Osteocyte (in vitro differentiated cells): ENCODE results near the gene ZMYND8. TPM values are rescaled to one million over a fixed set of nuclear protein-coding genes. Genes with fewer than 3 reads are reported as not detected.

Source experiments
- DNase-seq: peaks from one replicate; pipeline ENCODE4 v3.0.0; 2021; ENCODE audit warnings: mixed read lengths; ENCODE audit not compliant: unreplicated experiment; ENCODE audit errors: extremely low spot score
- H3K27ac Mint-ChIP-seq: one replicate; pipeline ENCODE4 v1.8.0; 2021; ENCODE audit warnings: mild to moderate bottlenecking, mixed read lengths; ENCODE audit not compliant: unreplicated experiment
- H3K27me3 Mint-ChIP-seq: one replicate; pipeline ENCODE4 v1.8.0; 2021; ENCODE audit warnings: mixed read lengths; ENCODE audit not compliant: unreplicated experiment
- H3K36me3 Mint-ChIP-seq: one replicate; pipeline ENCODE4 v1.8.0; 2021; ENCODE audit warnings: mixed read lengths; ENCODE audit not compliant: unreplicated experiment
- H3K4me1 Mint-ChIP-seq: one replicate; pipeline ENCODE4 v1.8.0; 2021; ENCODE audit warnings: mixed read lengths; ENCODE audit not compliant: unreplicated experiment
- H3K4me3 Mint-ChIP-seq: one replicate; pipeline ENCODE4 v1.8.0; 2021; ENCODE audit warnings: mild to moderate bottlenecking, moderate library complexity, mixed read lengths; ENCODE audit not compliant: unreplicated experiment
- H3K9me3 Mint-ChIP-seq: one replicate; pipeline ENCODE4 v1.8.0; 2021; ENCODE audit warnings: mixed read lengths; ENCODE audit not compliant: unreplicated experiment
- CTCF ChIP-seq: fragments of 200-600 bp; sonication (generic); IDR thresholded peaks from 2 replicates; pipeline ENCODE4 v1.5.0; 2021; ENCODE audit warnings: antibody characterized with exemption, mild to moderate bottlenecking, moderate library complexity
- total RNA-seq: library from RNA; stranded (reverse); gene quantifications from 2 replicates; pipeline ENCODE4 v1.2.1, GENCODE V29; 2021

The ZMYND8 gene
- total RNA-seq, 1 donor from 2014 or later: 96.5 TPM

DNA sequence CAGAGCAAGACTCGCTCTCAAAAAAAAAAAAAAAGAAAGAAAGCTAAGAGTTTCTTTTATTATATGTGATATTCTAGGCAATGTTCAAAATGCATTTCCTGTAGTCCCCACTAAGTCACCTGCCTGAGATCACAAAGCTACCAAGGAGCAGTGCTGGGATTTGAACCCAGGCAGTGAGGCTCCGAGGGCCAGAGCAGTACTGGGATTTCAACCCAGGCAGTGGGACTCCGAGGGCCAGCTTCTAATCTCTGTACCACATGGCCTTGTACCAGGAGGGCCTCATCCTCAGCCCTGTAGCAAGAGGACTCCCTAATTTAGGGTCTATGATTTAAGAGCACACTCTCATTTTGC is 39.7 kb downstream of the ZMYND8 start:
- no peak for TF ChIP-seq CTCF
- Mint-ChIP-seq H3K27me3 (no peaks in the 10 kb centered on the region), H3K4me1 (peaks cover 83% of the 10 kb centered on the region), H3K27ac (peak overlapping the region; percentile 99), H3K36me3 (peaks cover 6% of the 10 kb centered on the region), H3K9me3 (no peaks in the 10 kb centered on the region), H3K4me3 (no peak overlapping the region)
- no peak for DNase-seq

DNA sequence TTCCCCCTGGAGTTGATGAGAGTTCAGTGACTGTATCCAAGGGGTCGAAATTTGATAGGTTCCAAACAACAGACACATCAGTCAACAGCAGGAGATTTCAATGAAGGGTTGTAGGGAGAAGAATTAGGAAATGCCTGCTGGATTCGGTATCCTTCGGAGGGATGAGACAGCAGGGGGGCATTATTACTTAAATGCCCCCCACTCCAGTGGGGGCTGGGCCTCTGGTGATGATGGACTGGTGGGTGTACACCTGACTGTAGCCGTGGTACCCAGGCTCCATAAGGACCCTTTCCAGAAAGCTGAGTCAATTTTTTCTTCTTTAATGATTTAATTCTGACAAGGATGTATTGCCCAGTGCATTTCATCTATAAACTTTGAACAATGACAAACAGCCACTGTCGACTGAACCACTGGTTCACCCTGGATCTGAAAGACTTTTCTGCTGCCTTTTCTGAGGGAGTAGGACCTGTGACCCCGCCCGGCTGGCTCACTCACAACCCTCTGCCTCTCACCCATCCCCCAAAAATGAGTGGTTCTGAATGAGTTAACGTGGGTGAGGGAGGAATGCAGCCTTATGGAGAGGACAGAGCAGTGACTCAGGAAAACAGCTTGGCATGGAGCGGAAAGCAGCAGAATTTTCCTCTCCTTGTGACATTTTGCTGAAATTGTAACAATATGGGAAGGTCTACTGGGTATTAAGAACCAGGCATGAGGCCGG is 41.0 kb downstream of the ZMYND8 start:
- Mint-ChIP-seq H3K27me3 (no peaks in the 10 kb centered on the region), H3K4me1 (peaks cover 81% of the 10 kb centered on the region), H3K9me3 (no peaks in the 10 kb centered on the region), H3K27ac (peak overlapping the region; percentile 99), H3K4me3 (peak overlapping the region; percentile 50), H3K36me3 (peaks cover 14% of the 10 kb centered on the region)
- DNase-seq: no peak
- TF ChIP-seq CTCF: no peak

DNA sequence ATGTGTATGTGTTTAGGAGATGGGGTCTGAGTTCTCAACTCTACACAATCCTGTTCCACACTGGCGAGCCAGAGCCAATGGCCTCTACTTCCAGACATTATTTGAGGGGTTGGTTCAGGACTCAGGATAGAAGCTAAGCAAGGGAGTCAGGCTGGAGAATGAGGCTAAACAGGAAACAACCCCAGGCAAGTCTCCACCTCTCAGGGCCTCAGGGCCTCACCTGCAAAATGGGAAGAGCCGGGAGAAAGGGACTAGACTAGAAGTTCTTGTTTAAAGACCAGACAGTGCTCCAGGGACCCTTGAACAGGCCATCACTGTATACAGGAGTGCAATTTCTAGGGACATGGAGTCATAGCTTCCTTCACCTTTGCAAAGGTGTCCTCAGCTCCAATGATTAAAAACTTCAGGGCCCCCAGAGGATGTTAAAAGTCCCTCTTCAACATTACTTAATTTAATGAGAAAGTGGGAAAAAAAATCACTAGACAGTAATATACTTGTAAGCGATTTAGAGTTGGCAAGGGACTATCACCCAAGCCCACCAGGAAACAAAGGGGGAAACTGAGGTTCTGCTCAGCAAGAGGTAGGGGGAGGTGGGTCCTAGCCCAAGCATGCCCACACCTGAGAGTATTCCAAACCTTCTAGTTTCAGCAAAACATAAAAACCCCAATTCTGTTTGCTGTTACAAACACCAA is 41.7 kb downstream of the ZMYND8 start:
- peak overlapping the region; percentile 99 for H3K27ac Mint-ChIP-seq
- no peak for TF ChIP-seq CTCF
- no peaks in the 10 kb centered on the region for H3K9me3 Mint-ChIP-seq
- H3K27me3 Mint-ChIP-seq: no peaks in the 10 kb centered on the region
- no peak for DNase-seq
- H3K4me1 Mint-ChIP-seq: peaks cover 79% of the 10 kb centered on the region
- H3K4me3 Mint-ChIP-seq: no peak overlapping the region
- peaks cover 14% of the 10 kb centered on the region for H3K36me3 Mint-ChIP-seq

- TF ChIP-seq CTCF: no peak
- Mint-ChIP-seq H3K36me3 (peaks cover 28% of the 10 kb centered on the region), H3K27me3 (no peaks in the 10 kb centered on the region), H3K4me3 (no peak overlapping the region), H3K9me3 (no peaks in the 10 kb centered on the region), H3K4me1 (peaks cover 60% of the 10 kb centered on the region), H3K27ac (peak overlapping the region; percentile 62)
- no peak for DNase-seq
Measured at GRCh38 chr20:47311967-47312681, 44.4 kb downstream of the ZMYND8 start.

DNA sequence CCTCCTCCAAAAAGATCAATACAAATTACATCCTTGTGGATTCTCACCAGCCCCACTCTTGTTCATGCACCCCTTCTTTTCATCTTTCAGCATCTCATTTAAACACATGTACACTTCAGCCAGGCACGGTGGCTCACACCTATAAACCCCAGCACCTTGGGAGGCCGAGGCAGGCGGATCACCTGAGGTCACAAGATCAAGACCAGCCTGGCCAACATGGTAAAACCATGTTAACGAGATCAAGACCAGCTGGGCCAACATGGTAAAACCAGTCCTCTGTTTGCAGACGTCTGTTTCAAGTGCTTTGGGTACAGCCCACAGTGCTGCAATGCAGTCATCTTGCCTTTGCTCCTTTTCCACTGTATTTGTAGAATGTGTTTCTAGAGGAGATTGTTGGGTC is 45.3 kb downstream of the ZMYND8 start:
- TF ChIP-seq CTCF: no peak
- no peaks in the 10 kb centered on the region for H3K9me3 Mint-ChIP-seq
- no peak for DNase-seq
- peaks cover 31% of the 10 kb centered on the region for H3K36me3 Mint-ChIP-seq
- peaks cover 54% of the 10 kb centered on the region for H3K4me1 Mint-ChIP-seq
- peak overlapping the region; percentile 58 for H3K27ac Mint-ChIP-seq
- H3K27me3 Mint-ChIP-seq: no peaks in the 10 kb centered on the region
- no peak overlapping the region for H3K4me3 Mint-ChIP-seq
